VCaP (cell line): ENCODE data around the gene CERS6.
A peak's percentile ranks its signal among the peaks of the same experiment; 100 is the strongest.

Experiments
- H3K27ac ChIP-seq: fragments of 450-650 bp; 2 replicates; pipeline ENCODE4 v1.5.1; 2017
- CTCF ChIP-seq: fragments of 450-650 bp; conservative IDR thresholded peaks from 2 replicates; pipeline ENCODE4 v1.5.1; 2017; ENCODE audit warnings: mild to moderate bottlenecking, moderate library complexity

The CERS6 gene

GRCh38 chr2:168504323-168504722 lies 48.3 kb downstream of the CERS6 start:
- H3K27ac ChIP-seq, result no peak overlapping the region
- no peak for TF ChIP-seq CTCF

GRCh38 chr2:168510125-168510756 lies 54.2 kb downstream of the CERS6 start:
- H3K27ac ChIP-seq, result peak overlapping the region; percentile 66
- TF ChIP-seq CTCF, result no peak

GRCh38 chr2:168514692-168515091 lies 58.6 kb downstream of the CERS6 start:
- H3K27ac ChIP-seq, result no peak overlapping the region
- TF ChIP-seq CTCF, result no peak

- H3K27ac ChIP-seq, result no peak overlapping the region
- TF ChIP-seq CTCF, result no peak
Measured at GRCh38 chr2:168515502-168515901, 59.4 kb downstream of the CERS6 start.

- H3K27ac ChIP-seq, result no peak overlapping the region
- no peak for TF ChIP-seq CTCF
Measured at GRCh38 chr2:168517816-168518215, 61.7 kb downstream of the CERS6 start.

- no peak overlapping the region for H3K27ac ChIP-seq
- TF ChIP-seq CTCF, result no peak
Measured at GRCh38 chr2:168518555-168519066, 62.5 kb downstream of the CERS6 start.

- no peak overlapping the region for H3K27ac ChIP-seq
- TF ChIP-seq CTCF, result no peak
Measured at GRCh38 chr2:168519534-168520308, 63.6 kb downstream of the CERS6 start.
